ENCODE results near the gene FTL. TPM values are rescaled to one million over a fixed set of nuclear protein-coding genes. Genes with fewer than 3 reads are reported as not detected.

Gene FTL
- total RNA-seq, 1 donor from 2014 or later, result 4,020 TPM

GRCh38 chr19:49004964-49005614, 40.0 kb downstream of the FTL start:
- FAIRE-seq (no peak), DNase-seq (ENCODE audit: low read depth) (no peak)
- TF ChIP-seq CTCF (IDR thresholded peaks at IDR 0.05; ENCODE audit: insufficient read depth, low read depth, low read length) (no peak), EZH2 (IDR thresholded peaks at IDR 0.05; ENCODE audit: insufficient read depth, low read length) (no peak)
- no peaks in the 10 kb centered on the region for H3K27me3 ChIP-seq (ENCODE audit: insufficient read depth, low read length)
- no peaks in the 10 kb centered on the region for H3K27me3 Mint-ChIP-seq (ENCODE audit: low read depth, unreplicated experiment)
- H3K4me3 ChIP-seq (ENCODE audit: insufficient read depth, low read depth, low read length), result no peak overlapping the region
- H3K4me2 ChIP-seq (ENCODE audit: low read length), result no peak overlapping the region
- no peak overlapping the region for H3K4me3 Mint-ChIP-seq (ENCODE audit: unreplicated experiment)
- H3K4me1 ChIP-seq (ENCODE audit: insufficient read depth, low read length), result no peaks in the 10 kb centered on the region
- H3K36me3 ChIP-seq (ENCODE audit: insufficient read depth, low read length), result peaks cover 20% of the 10 kb centered on the region
- peaks cover under 1% of the 10 kb centered on the region for H3K4me1 Mint-ChIP-seq (ENCODE audit: low read depth, unreplicated experiment)
- no peaks in the 10 kb centered on the region for H3K9me3 ChIP-seq (ENCODE audit: insufficient read depth, low read depth, low read length)
- peaks cover 4% of the 10 kb centered on the region for H4K20me1 ChIP-seq (ENCODE audit: insufficient read depth, low read length)
- H2AFZ ChIP-seq (ENCODE audit: low read depth, low read length), result no peak overlapping the region
- no peak overlapping the region for H3K27ac Mint-ChIP-seq (ENCODE audit: unreplicated experiment)
- H3K36me3 Mint-ChIP-seq (ENCODE audit: low read depth, unreplicated experiment), result peaks cover 14% of the 10 kb centered on the region
- no peaks in the 10 kb centered on the region for H3K9me3 Mint-ChIP-seq (ENCODE audit: unreplicated experiment)
- no peak overlapping the region for H3K9ac ChIP-seq (ENCODE audit: low read length)
- H3K27ac ChIP-seq (ENCODE audit: low read depth, low read length), result no peak overlapping the region
- H3K79me2 ChIP-seq (ENCODE audit: insufficient read depth, low read length), result peaks cover 4% of the 10 kb centered on the region

- Mint-ChIP-seq H3K9me3 (ENCODE audit: unreplicated experiment) (no peaks in the 10 kb centered on the region), H3K27me3 (ENCODE audit: low read depth, unreplicated experiment) (no peaks in the 10 kb centered on the region), H3K27ac (ENCODE audit: unreplicated experiment) (no peak overlapping the region), H3K4me3 (ENCODE audit: unreplicated experiment) (no peak overlapping the region), H3K36me3 (ENCODE audit: low read depth, unreplicated experiment) (peaks cover 21% of the 10 kb centered on the region), H3K4me1 (ENCODE audit: low read depth, unreplicated experiment) (no peaks in the 10 kb centered on the region)
- TF ChIP-seq EZH2 (IDR thresholded peaks at IDR 0.05; ENCODE audit: insufficient read depth, low read length), result no peak
- no peak for TF ChIP-seq CTCF (IDR thresholded peaks at IDR 0.05; ENCODE audit: insufficient read depth, low read depth, low read length)
- no peaks in the 10 kb centered on the region for H3K27me3 ChIP-seq (ENCODE audit: insufficient read depth, low read length)
- no peak overlapping the region for H3K9ac ChIP-seq (ENCODE audit: low read length)
- no peak overlapping the region for H3K4me2 ChIP-seq (ENCODE audit: low read length)
- H3K36me3 ChIP-seq (ENCODE audit: insufficient read depth, low read length), result peaks cover 18% of the 10 kb centered on the region
- DNase-seq (ENCODE audit: low read depth) (no peak), FAIRE-seq (no peak)
- H3K9me3 ChIP-seq (ENCODE audit: insufficient read depth, low read depth, low read length), result no peaks in the 10 kb centered on the region
- no peak overlapping the region for H2AFZ ChIP-seq (ENCODE audit: low read depth, low read length)
- no peak overlapping the region for H3K27ac ChIP-seq (ENCODE audit: low read depth, low read length)
- no peak overlapping the region for H3K4me3 ChIP-seq (ENCODE audit: insufficient read depth, low read depth, low read length)
- H3K79me2 ChIP-seq (ENCODE audit: insufficient read depth, low read length), result no peaks in the 10 kb centered on the region
- H3K4me1 ChIP-seq (ENCODE audit: insufficient read depth, low read length), result no peaks in the 10 kb centered on the region
- peaks cover 3% of the 10 kb centered on the region for H4K20me1 ChIP-seq (ENCODE audit: insufficient read depth, low read length)
Observed at GRCh38 chr19:49006905-49007304, 41.8 kb downstream of the FTL start.

GRCh38 chr19:49009828-49010227, 44.7 kb downstream of the FTL start:
- no peak for DNase-seq (ENCODE audit: low read depth)
- Histone ChIP-seq H3K4me1 (ENCODE audit: insufficient read depth, low read length) (no peaks in the 10 kb centered on the region), H2AFZ (ENCODE audit: low read depth, low read length) (no peak overlapping the region), H3K27me3 (ENCODE audit: insufficient read depth, low read length) (no peaks in the 10 kb centered on the region), H3K79me2 (ENCODE audit: insufficient read depth, low read length) (no peaks in the 10 kb centered on the region), H3K4me2 (ENCODE audit: low read length) (no peak overlapping the region), H3K9me3 (ENCODE audit: insufficient read depth, low read depth, low read length) (no peaks in the 10 kb centered on the region), H3K36me3 (ENCODE audit: insufficient read depth, low read length) (peaks cover 11% of the 10 kb centered on the region), H3K27ac (ENCODE audit: low read depth, low read length) (no peak overlapping the region), H3K9ac (ENCODE audit: low read length) (no peak overlapping the region), H4K20me1 (ENCODE audit: insufficient read depth, low read length) (peaks cover 7% of the 10 kb centered on the region), H3K4me3 (ENCODE audit: insufficient read depth, low read depth, low read length) (no peak overlapping the region)
- FAIRE-seq, result no peak
- Mint-ChIP-seq H3K27me3 (ENCODE audit: low read depth, unreplicated experiment) (no peaks in the 10 kb centered on the region), H3K27ac (ENCODE audit: unreplicated experiment) (no peak overlapping the region), H3K4me3 (ENCODE audit: unreplicated experiment) (no peak overlapping the region), H3K9me3 (ENCODE audit: unreplicated experiment) (no peaks in the 10 kb centered on the region), H3K36me3 (ENCODE audit: low read depth, unreplicated experiment) (peaks cover 13% of the 10 kb centered on the region), H3K4me1 (ENCODE audit: low read depth, unreplicated experiment) (no peaks in the 10 kb centered on the region)
- TF ChIP-seq CTCF (IDR thresholded peaks at IDR 0.05; ENCODE audit: insufficient read depth, low read depth, low read length) (no peak), EZH2 (IDR thresholded peaks at IDR 0.05; ENCODE audit: insufficient read depth, low read length) (no peak)
